COLO668 (cell line): ENCODE data around the gene CACNA2D3.
A peak's percentile ranks its signal among the peaks of the same experiment; 100 is the strongest.

Experiments used
- DNase-seq: peaks from one replicate; lab custom pipeline; 2025; ENCODE audit not compliant: unreplicated experiment; lab: John Stamatoyannopoulos, UW

The CACNA2D3 gene

DNA sequence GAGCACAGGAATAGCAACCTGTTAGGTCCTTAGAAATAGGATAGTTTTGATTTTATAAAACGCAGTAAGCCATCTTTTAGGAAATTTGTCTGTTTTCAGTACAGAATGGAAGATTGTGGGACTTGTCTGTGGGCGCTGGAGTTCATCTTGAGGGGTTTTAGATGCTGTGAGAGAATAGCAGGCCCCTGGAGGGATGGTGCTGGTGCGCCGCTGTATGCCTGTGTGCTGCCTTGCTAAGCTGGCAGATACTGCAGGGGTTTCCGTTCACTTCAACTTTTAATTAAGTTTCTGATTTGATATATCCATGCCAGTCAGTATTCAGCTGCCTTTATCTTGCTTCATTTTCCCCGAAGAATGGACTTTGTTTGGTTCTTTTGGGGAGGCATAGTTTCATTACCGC is 4.2 kb downstream of the CACNA2D3 start:
- DNase-seq: no peak

DNA sequence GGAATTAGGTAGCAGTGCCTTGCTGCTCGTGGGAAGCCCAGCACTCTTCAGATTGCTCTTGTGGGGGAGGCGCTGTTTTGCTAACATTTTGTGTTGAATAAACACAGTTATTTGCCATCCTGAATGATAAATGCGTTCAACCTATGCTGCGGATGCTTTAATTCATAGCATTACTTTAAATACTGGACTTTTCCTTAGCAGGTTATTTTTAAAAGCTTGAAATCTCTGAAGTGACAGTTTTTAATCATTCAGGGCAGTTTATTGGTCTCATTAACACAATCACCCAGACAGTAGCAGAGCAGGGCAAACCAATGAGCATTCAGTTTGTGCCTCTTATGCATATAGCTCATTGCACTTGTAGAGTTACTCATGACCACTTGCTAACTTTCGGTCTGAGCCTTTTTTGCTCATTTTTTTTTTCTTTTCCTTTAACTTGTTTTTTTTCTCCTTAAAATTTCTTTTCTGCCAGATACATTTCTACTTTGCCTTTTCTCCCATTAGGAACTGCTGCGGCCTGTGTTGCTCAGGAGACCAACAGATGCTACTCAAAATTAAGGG is 5.2 kb downstream of the CACNA2D3 start:
- no peak for DNase-seq

DNA sequence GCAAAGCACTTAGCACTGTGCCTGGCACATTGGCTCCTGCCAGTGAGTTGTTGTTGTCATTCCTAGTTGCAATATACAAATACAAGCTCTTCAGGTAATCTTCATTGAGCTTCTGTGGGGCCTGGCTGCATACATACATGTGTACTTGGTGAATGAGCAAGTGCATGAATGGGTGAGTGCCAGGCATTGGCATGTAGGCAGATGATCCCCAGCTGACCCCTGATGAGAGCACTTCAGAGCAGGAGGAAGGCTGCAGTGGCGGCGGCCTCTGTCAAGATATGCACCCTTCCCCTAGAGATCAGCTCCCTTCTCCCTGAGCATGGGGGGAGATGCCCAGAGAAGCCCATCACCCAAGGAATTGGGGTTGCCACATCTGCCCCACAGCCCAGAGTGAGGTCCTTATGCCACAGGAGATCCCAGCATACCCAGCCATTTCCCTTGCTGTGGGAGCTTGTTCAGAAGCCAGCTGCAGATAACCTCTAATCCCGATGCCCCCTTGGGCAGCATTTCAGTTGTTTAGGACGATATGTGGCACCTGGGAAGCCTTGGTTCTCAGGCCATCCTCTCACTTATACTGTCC is 8.8 kb downstream of the CACNA2D3 start:
- no peak for DNase-seq

DNA sequence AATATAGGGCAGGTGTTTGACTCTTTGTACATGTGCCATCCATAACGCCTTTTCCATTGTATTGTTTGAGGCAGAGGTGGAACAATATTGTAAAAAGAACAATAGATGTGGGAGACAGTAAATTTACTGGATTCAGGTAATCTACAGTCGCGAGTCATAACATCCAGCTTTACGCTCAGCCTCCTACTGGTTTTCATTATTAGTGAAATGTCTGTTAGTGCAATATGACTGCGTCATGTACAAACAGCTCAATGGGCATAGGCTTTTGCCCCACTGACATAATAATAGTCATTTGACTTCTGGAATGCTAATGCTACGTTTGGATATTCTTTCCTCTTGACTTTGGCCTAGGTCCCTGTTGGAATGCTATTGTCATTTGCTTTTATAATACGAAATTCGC is 9.5 kb downstream of the CACNA2D3 start:
- DNase-seq: no peak

DNA sequence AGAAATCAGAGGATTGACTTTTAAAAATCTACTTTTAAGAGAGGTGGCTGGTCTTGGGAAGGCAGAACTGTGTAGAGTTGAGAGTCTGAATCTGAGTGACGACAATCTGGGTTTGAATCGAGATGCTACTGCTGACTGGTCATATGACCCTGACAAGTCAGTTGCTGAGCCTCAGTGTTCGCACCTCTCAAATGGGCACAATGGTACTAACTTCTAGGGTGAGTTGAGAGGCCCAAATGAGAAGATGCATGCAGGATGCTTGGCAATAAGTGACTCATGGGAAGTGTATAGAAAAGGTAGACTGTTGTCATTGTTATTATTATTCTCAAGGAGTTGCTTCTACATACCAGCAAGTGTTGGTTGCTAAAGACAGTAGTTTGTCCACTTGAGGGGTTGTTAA is 10.3 kb downstream of the CACNA2D3 start:
- no peak for DNase-seq

DNA sequence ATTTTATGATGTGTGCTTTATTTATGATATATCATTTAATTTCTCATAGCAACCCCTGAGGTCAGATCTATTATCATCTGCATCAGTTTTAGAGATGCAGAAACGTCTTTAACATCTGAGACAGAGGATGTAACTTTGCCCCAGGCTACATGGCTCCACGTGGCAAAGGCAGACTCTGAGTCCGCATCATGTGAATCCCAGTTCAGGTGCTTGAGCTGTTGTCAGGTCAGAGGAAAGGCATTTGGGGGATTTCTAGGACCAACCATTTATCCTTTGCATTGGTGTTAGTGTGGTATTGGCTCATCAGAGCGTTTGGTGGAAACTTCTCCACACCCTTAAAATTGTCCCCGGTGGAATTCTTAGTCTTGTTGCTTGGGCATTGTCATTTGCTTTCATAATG is 10.8 kb downstream of the CACNA2D3 start:
- no peak for DNase-seq

DNA sequence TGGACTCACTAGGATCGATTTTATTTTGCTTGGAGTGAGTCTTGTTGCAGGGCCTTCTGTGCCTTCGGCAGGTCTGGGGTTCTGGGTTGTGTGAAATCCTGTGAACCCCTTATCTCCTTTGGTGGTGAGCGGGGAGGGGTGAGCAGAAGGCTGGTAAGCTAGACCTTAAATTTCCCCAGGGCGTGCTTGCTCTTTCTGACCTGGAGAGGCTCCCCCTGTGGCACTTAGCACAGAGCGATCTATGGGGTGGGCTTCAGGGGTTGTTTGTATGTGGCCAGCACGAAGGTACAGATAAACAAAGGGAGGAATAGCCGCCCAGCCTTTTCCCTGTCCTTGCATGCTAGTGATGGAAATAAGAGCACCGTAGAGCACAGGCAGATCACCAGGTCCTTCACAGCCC is 11.8 kb downstream of the CACNA2D3 start:
- no peak for DNase-seq

DNA sequence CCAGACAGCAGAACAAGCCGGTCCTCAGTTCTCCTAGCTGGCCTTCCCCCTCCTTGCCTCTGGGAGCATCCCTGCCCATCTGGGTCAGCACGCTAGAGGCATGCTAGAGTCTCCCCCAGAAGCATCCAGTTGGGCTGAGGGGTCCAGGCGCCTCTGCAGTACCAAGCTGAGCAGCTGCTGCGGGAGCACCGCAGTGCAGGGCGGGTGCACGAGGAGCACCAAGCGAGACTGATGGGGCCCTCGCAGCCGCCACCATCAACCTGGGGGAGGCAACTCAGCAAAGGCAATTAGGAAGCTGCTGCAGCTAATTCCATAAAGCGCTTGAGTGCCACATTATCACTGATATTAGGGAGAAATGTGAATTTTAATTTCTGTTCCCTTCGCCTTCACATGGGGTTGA is 12.4 kb downstream of the CACNA2D3 start:
- DNase-seq: no peak

DNA sequence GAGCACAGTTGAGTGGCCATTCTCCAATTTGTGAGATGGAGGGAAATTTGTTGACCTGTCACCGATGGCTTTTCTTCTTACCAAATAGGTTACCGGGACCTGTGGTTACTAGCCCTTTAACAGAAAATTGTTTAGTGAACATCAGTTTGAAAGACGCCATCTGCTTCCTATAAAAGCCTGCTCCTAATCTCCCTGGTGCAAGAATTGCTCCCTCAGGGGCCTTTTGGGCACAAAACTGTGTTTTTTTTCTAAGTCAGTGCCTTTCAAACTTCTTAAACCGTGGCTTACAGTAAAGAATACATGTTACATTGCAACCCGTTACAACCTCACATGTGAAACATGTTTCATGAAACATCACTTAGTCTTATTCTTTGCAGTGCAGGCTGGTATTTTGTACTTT is 15.0 kb downstream of the CACNA2D3 start:
- DNase-seq: no peak

DNA sequence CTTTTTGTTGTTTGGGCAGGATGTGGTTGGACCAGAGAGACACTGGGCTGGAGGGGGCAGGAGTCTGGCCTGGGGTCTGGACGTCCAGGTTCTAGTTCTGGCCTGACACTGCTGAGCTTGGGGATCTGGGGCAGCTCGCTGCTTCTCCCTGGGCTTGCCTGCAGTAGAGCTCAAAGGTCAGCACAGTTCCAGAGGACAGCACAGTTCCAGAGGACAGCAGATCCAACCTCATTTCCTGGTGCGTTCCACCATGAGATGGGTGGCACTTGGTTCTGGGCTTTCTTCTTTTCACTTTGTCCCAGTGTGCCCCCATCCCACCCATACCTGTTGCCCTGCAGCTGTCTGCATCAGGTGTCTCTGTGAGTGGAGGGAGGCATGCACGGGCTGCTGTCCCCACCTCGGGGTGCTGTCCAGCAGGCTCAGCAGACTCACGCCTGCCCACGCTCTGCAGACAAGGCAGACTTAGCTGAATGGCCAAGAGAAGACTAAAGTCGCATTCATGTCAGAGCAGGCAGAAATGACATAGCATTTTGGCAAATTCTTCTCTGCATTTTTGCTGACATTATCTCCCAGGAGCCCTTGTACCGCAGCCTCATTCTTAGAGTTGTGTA is 16.7 kb downstream of the CACNA2D3 start:
- DNase-seq: no peak

DNA sequence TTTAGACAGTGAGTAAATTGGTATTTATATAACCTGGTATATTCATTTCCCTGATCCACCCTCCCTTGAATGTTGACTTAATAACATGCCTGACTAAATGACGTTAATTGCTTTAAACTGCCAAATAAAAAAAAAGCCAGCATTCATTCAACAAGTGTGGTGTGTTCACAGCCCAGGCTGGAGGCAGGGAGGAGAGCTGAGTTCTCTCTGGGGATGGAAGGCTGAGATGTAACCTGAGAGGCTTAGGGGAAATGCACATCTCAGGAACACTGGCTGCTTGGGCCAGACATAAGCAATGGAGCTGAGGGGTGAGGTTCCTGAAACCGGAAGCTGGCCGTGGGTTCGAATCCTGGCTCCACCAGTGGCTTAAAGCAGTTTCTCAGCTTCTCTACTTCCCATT is 17.3 kb downstream of the CACNA2D3 start:
- DNase-seq: no peak

DNA sequence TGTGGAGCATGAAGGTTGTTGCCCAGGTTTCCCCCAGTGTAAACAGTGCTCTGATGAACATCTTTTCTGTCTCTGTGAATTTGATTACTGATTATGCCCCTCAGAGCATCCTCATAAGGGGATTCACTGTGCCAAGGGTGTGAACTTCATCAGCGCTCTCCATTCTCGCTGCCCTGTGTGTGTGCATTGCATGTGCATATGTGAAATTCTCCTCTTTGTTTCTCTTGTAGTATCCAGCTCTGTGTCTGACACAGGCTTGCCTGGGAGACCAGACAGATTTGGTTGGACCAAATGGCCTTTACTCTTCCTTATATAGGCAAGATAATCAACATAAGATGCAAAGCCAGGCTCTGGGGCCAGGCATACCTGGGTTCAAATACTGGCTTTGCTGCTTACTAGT is 21.9 kb downstream of the CACNA2D3 start:
- no peak for DNase-seq

DNA sequence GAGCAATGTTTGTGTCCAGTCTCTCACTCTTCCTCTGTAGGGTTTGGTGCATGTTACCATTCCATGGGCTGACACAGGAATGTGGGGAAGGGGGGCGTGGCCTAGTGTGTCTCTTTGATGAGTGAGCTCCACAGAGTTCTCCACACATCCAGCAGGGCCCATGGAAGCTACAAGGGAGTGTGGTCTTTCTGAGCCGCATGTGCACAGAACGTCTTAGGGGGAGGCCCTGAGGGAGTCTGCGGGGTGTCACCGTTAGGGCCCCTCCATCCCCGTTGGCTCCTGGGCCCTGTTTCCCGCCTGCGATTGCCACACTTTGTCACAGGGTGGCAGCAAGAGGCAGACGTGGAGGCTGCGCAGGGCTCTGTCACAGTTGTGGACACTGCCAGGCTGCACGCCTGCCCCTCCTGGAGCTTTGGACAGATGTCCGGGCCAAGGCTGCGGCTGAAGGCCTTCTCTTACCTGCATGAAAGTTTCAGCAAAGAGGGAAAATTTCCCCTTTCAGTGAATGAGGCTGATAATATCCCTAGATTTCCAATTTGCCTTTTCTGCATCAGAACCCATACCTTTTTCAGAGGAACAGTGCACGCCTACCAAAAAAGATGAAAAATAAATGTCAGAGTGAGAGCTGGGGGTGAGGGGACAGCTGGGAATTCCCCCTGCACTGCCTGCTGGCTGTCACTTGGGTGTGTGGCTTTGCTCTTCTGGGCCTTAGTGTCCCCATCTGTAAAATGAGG is 24.3 kb downstream of the CACNA2D3 start:
- peak; percentile 74 for DNase-seq

DNA sequence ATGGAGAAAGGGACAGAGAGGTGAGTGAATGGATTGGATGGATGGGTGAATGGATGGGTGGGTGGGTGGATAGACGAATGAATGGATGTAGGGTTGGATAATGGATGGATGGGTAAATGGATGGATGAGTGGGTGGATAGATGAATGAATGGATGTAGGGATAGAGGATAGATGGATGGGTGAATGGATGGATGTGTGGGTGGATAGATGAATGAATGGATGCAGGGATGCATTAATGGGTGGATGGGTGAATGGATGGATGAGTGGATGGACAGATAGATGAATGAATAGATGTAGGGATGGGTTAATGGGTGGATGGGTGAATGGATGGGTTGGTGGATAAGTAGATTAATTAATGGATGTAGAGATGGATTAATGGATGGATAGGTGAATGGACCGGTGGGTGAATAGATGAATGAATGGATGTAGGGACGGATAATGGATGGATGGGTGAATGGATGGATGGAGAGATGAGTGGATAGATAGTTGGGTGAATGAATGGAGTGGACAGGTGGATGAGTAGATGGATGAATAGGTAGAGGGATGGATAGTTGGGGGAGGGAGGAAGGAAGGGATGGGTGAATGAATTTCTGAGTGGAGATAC is 28.6 kb downstream of the CACNA2D3 start:
- no peak for DNase-seq

DNA sequence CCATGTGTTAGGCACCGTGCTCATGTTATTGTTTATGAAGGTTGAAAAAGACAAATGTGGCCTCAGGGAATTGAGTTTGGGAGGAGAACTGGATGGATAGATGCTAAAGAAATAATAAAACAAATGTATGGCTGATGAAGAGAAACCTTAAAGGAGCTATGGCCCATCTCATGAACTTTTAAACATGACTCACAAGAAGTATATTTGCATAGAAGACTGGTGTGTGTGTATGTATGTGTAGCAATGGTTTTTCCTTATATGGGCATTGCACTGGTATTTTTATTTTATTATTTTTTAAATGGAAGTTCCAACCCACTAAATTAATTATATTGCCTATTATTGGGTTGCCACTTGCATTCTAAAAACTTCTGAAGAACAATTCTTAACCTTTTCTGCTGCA is 31.1 kb downstream of the CACNA2D3 start:
- no peak for DNase-seq

DNA sequence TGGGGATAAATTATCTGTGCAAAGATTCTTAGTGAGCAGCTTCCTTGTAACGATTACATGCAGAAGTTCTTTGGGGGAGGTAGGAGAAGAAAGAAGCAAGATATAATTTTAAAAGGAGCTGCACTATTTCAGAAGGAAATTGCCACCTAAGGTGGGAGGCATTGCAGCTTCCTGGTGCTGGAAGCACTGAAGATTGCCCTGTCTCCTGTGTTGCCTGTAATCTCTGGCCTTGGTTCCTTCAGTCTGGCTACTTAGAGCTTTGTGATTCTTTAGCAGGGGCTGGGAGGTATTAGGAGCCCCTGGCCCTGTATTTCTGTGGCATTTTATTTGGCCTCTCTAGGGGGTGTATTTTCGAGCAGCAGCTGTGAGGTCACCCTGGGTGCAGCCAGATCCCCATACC is 35.5 kb downstream of the CACNA2D3 start:
- no peak for DNase-seq

DNA sequence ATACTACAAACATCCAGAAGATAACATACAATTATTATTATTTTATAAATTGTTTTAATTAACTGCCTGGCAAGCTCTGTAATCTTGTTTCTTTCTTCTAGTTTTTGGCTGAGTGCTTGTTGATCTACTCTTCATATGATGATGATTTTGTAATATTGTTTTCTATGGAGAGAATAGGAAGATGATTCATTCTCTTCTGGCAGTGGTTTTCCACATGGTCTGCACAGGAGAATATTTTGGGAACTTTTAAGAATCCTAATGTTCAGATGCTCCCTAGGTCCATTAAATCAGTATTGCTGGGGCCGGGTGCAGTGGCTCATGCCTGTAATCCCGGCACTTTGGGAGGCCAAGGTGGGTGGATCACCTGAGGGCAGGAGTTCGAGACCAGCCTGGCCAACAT is 37.6 kb downstream of the CACNA2D3 start:
- no peak for DNase-seq

DNA sequence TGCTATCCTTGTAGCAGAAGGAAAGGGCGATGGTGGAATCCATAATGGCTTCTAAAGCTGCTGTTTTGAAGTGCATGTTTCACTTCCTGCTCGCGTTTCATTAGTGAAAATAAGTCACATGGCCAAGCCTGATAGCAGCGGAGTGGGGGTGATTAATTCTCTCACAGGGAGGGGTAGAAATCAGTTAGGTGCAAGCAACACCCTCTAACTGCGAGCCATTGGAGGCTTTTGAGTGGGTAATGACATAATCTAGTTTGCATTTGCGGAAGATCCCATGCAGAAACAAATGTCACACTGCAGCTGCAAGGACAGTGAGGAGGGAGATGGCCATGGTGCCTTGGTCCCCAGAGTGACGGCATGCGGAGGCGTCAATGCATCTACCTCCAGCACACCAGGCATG is 41.1 kb downstream of the CACNA2D3 start:
- no peak for DNase-seq

DNA sequence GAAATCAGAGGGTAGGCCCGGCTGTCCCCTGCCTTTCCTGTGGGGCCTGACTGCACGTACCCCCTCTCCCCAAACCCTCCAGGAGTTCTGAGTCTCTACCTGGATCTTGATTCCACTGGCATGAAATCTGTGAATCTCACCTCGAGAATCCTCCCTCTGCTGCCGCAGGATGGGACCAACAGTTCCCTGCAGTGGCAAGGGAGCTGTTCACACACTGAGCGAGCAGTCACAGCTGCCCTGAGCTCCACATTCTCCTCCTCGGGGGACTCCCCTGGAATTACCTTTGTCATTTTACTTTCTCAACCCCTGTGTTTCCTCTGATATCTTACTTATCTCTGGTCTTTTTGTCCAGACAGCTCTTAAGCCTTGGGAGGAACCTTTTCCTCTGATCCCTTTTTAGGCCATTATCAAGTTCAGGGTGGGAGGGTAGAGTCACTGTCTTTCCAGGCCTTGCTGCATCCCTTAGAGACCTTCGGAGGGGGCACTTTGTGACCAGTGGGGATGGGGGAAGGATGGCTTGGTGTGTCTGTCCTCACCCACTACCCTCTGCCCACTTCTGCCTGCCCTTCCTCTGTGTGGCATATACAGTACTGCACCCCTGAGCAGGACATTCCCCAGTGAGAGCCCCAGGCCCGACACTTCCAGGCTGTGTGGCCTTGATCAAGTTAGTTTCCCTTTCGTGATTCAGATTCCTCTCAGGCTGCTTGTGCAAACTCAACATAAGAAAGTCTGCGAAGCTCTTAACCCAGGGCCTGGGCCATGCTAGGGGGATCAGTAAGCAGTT is 42.0 kb downstream of the CACNA2D3 start:
- DNase-seq: no peak

DNA sequence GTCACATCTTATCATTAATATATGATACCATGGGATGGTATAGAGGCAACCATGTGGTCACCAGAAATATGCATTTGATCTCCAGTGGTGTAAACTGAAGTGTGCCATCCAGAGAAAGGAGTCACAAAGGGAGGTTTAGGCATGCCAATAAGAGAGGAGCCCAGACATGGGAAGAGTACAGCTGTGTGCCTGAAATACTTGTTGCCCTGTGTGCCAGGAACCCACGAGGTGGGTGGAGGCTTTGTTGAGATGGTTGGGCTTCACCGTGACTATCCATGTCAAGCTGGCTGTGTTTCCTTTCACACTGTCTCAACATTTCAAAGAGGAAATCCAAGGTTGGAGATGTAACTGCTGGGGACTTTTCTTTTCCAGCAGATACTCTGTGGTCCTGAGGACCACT is 43.5 kb downstream of the CACNA2D3 start:
- no peak for DNase-seq

DNA sequence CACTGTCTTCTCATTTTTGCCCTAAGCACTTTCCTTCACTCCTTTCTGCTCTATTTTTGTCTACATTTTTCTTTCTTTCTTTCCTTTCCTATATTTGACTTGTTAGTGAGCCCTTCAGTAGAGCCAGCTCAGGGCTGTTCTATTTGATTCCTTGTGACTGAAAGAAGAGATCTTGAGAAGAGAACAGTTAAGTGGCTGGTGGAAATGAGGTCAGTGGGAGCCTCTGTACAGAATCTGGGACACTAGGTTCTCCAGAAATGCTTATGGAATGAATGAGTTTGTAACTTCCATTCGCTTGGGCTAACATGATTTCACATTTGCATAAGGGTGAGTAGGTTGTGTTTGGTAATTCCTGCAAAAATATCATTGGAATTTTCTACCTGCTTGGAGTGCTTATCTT is 45.6 kb downstream of the CACNA2D3 start:
- no peak for DNase-seq
